ENCODE data around the gene CNST. TPM values are rescaled to one million over a fixed set of nuclear protein-coding genes. Genes with fewer than 3 reads are reported as not detected.

The CNST gene
- polyA plus RNA-seq, 1 donor (not counting 4 experiments of a cell fraction or from before 2014, with no cell fraction given) = 9.8 TPM

- no peak for FAIRE-seq
- peak overlapping the region; percentile 9 for H3K9ac ChIP-seq (ENCODE audit: control insufficient read depth, extremely low read depth, insufficient read depth, low read length)
Observed at GRCh38 chr1:246609632-246610031, 43.4 kb downstream of the CNST start.

DNA sequence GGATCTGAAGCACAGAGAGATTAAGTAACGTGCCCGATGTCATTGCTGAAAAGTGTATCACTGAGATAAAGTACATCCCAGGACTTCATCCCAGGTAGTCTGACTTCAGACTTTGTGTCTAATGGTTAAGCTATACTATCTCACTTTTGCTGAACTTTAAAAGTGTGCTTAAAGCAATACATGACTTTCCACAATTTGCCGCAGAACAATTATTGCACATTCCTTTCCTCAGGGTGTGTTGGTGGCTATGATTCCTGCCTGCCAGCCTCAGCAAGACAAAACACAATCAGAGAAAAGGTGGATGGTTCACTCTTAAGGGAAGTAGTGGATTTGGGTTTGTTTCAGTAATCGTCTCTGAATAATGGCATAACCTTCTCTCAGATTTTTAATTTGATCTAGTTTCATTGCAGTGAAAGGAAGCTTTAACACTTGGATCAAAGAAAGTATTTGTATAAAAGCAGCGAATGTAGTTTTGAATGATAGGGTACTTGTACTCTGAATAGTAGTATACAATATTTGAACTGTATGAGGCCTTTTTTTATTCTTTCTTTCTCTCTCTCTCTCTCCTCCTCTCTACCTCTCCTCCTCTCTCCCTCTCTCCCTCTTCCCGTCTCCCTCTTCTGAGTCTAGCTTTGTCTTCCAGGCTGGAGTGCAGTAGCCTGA lies 47.0 kb downstream of the CNST start:
- DNase-seq (ENCODE audit: low read depth, low spot score) = no peak
- Histone ChIP-seq H3K4me1 (ENCODE audit: control insufficient read depth, extremely low read depth, insufficient read depth, low read length) (peaks cover 21% of the 10 kb centered on the region), H3K9me1 (ENCODE audit: control insufficient read depth, extremely low read depth, insufficient read depth, low read length) (no peaks in the 10 kb centered on the region), H2AFZ (ENCODE audit: control insufficient read depth, low read length) (peak overlapping the region; percentile 42), H3K27me3 (ENCODE audit: control insufficient read depth, extremely low read depth, insufficient read depth, low read length) (no peaks in the 10 kb centered on the region), H4K20me1 (ENCODE audit: control insufficient read depth, extremely low read depth, insufficient read depth, low read length) (no peaks in the 10 kb centered on the region), H3K27ac (ENCODE audit: control insufficient read depth, insufficient read depth, low read length) (peak overlapping the region; percentile 15), H3K9ac (ENCODE audit: control insufficient read depth, extremely low read depth, insufficient read depth, low read length) (peak overlapping the region; percentile 23), H3K4me2 (ENCODE audit: control insufficient read depth, extremely low read depth, insufficient read depth, low read depth, low read length) (peak overlapping the region; percentile 71), H3K9me3 (ENCODE audit: control insufficient read depth, low read depth, low read length) (no peaks in the 10 kb centered on the region), H3K79me2 (ENCODE audit: control insufficient read depth, insufficient read depth, low read length) (peaks cover 7% of the 10 kb centered on the region), H3K4me3 (ENCODE audit: control insufficient read depth in 2 of 3, extremely low read depth in 1 of 3, insufficient read depth in 2 of 3, low read depth in 1 of 3, low read length in 3 of 3) (peak overlapping the region in 1 of 3 experiments; percentile 26), H3K36me3 (ENCODE audit: control insufficient read depth in 2 of 2, extremely low read depth in 1 of 2, insufficient read depth in 2 of 2, low read length in 2 of 2) (no peaks in the 10 kb centered on the region)
- peak; percentile 71 for FAIRE-seq
- no peak for TF ChIP-seq EZH2 (IDR thresholded peaks at IDR 0.05; ENCODE audit: low read length)
- TF ChIP-seq CTCF (optimal IDR thresholded peaks at IDR 0.05 in 1 of 3, IDR thresholded peaks at IDR 0.05 in 1 of 3, conservative IDR thresholded peaks at IDR 0.05 in 1 of 3; ENCODE audit: extremely low read depth in 1 of 3, insufficient read depth in 2 of 3, low read length in 3 of 3) = no peak
- dilution Hi-C loops (cut with MboI; ENCODE audit: extremely low pct_ligation_motif_present, low sequenced_read_pairs) = no loop called here

More at GRCh38 chr1:246609632-246610031, 43.4 kb downstream of the CNST start:
- DNase-seq (ENCODE audit: low read depth, low spot score) = no peak
- H3K9me3 ChIP-seq (ENCODE audit: control insufficient read depth, low read depth, low read length) = no peaks in the 10 kb centered on the region
- peak overlapping the region; percentile 22 for H3K27ac ChIP-seq (ENCODE audit: control insufficient read depth, insufficient read depth, low read length)
- H4K20me1 ChIP-seq (ENCODE audit: control insufficient read depth, extremely low read depth, insufficient read depth, low read length) = no peaks in the 10 kb centered on the region
- no peaks in the 10 kb centered on the region for H3K36me3 ChIP-seq (ENCODE audit: control insufficient read depth in 2 of 2, extremely low read depth in 1 of 2, insufficient read depth in 2 of 2, low read length in 2 of 2)
- peak overlapping the region in 1 of 3 experiments; percentile 22 for H3K4me3 ChIP-seq (ENCODE audit: control insufficient read depth in 2 of 3, extremely low read depth in 1 of 3, insufficient read depth in 2 of 3, low read depth in 1 of 3, low read length in 3 of 3)
- dilution Hi-C loops (cut with MboI; ENCODE audit: extremely low pct_ligation_motif_present, low sequenced_read_pairs) = no loop called here
- TF ChIP-seq CTCF (optimal IDR thresholded peaks at IDR 0.05 in 1 of 3, IDR thresholded peaks at IDR 0.05 in 1 of 3, conservative IDR thresholded peaks at IDR 0.05 in 1 of 3; ENCODE audit: extremely low read depth in 1 of 3, insufficient read depth in 2 of 3, low read length in 3 of 3) (no peak), EZH2 (IDR thresholded peaks at IDR 0.05; ENCODE audit: low read length) (no peak)
- H3K4me2 ChIP-seq (ENCODE audit: control insufficient read depth, extremely low read depth, insufficient read depth, low read depth, low read length) = peak overlapping the region; percentile 37
- peaks cover 21% of the 10 kb centered on the region for H3K4me1 ChIP-seq (ENCODE audit: control insufficient read depth, extremely low read depth, insufficient read depth, low read length)
- H3K79me2 ChIP-seq (ENCODE audit: control insufficient read depth, insufficient read depth, low read length) = peaks cover 9% of the 10 kb centered on the region
- no peaks in the 10 kb centered on the region for H3K9me1 ChIP-seq (ENCODE audit: control insufficient read depth, extremely low read depth, insufficient read depth, low read length)
- H2AFZ ChIP-seq (ENCODE audit: control insufficient read depth, low read length) = no peak overlapping the region
- no peaks in the 10 kb centered on the region for H3K27me3 ChIP-seq (ENCODE audit: control insufficient read depth, extremely low read depth, insufficient read depth, low read length)
